ENCODE measurements around the gene SMIM36. TPM values are rescaled to one million over a fixed set of nuclear protein-coding genes. Genes with fewer than 3 reads are reported as not detected.

SMIM36 gene
- total and polyA plus RNA-seq, 8 donors = 0.09 TPM; not detected in 7

- H3K27ac ChIP-seq = no peak overlapping the region
- intact Hi-C loops (cut with DNase I) = no loop called here
- no peak overlapping the region for H3K4me3 ChIP-seq
- TF ChIP-seq CTCF (IDR thresholded peaks at IDR 0.05) = no peak
- 79 to 83% methylated on average over 4 of the region's 4 CpGs for WGBS, 2 donors
- ATAC-seq = no peak
- no peaks in the 10 kb centered on the region for H3K27me3 ChIP-seq
- FAIRE-seq = no peak
- no peaks in the 10 kb centered on the region for H3K4me1 ChIP-seq
- no peak for DNase-seq
- H3K9me3 ChIP-seq = no peaks in the 10 kb centered on the region
- H3K36me3 ChIP-seq = no peaks in the 10 kb centered on the region
Measured at GRCh38 chr17:55402374-55402773, 108.9 kb downstream of the SMIM36 start.

Other genes with a start within 250 kb of the SMIM36 start
- gene HLF, start 246.5 kb downstream of the SMIM36 start, total RNA-seq = 1 to 10 TPM; 1.4 to 4.6 (median 2.2) TPM
- 1 to 10 TPM; 1.2 to 4.4 TPM for gene HLF, start 246.5 kb downstream of the SMIM36 start, polyA plus RNA-seq
- 1 to 10 TPM; 1.1 to 7.0 (median 3.3) TPM for gene MMD, start 89.6 kb downstream of the SMIM36 start, total RNA-seq
- 1 to 10 TPM; 4.4 to 5.1 TPM for gene MMD, start 89.6 kb downstream of the SMIM36 start, polyA plus RNA-seq
- gene TMEM100, start 211.4 kb upstream of the SMIM36 start, total RNA-seq = 1 to 10 TPM in 3 of 6 donors, under 1 TPM in 3; 0.39 to 4.0 (median 1.2) TPM
- 1 to 10 TPM; 2.2 to 4.1 TPM for gene TMEM100, start 211.4 kb upstream of the SMIM36 start, polyA plus RNA-seq
- 1 to 10 TPM; 3.9 to 9.3 (median 6.3) TPM for gene PCTP, start 239.6 kb upstream of the SMIM36 start, total RNA-seq
- 1 to 10 TPM; 6.3 to 8.5 TPM for gene PCTP, start 239.6 kb upstream of the SMIM36 start, polyA plus RNA-seq

All from pancreas (tissue), 10 donors.